Fibroblast of lung (primary cell): Measurements from ENCODE around the gene PHF8. TPM values are rescaled to one million over a fixed set of nuclear protein-coding genes. Genes with fewer than 3 reads are reported as not detected.

ENCODE experiments used
- DNase-seq, 2 donors: peaks; one replicate each; pipeline versions ENCODE4 v3.0.0 to v3.0.0-alpha.2; 2010; ENCODE audit warnings: low read depth in 2 of 2
- H2AFZ ChIP-seq: 2 replicates; pipeline ENCODE4 v1.5.1; 2012; ENCODE audit warnings: low read length, control low read depth, inconsistent platforms
- H3K27ac ChIP-seq: 2 replicates; pipeline ENCODE4 v1.5.1; 2011; ENCODE audit warnings: low read length, control low read depth; ENCODE audit not compliant: insufficient read depth
- H3K27me3 ChIP-seq: 2 replicates; pipeline ENCODE4 v1.5.1; 2011; ENCODE audit warnings: mild to moderate bottlenecking, low read length; ENCODE audit not compliant: control insufficient read depth, insufficient read depth
- H3K36me3 ChIP-seq: 2 replicates; pipeline ENCODE4 v1.5.1; 2011; ENCODE audit warnings: low read length; ENCODE audit not compliant: control insufficient read depth, insufficient read depth
- H3K4me1 ChIP-seq: 2 replicates; pipeline ENCODE4 v1.5.1; 2011; ENCODE audit warnings: low read length; ENCODE audit not compliant: control insufficient read depth, insufficient read depth; ENCODE audit errors: extremely low read depth
- H3K4me2 ChIP-seq: 2 replicates; pipeline ENCODE4 v1.5.1; 2011; ENCODE audit warnings: low read length, control low read depth; ENCODE audit not compliant: insufficient read depth; ENCODE audit errors: extremely low read depth
- H3K4me3 ChIP-seq, 4 experiments: fragments of 200-600 bp in 1 of 4; sonication (generic) in 1 of 4; replicated peaks in 1 of 4; 2 replicates each; pipeline ENCODE4 v1.5.1; 2011 to 2016; ENCODE audit warnings: low read length in 4 of 4, low read depth in 3 of 4, mild to moderate bottlenecking in 3 of 4, control low read depth in 2 of 4, inconsistent platforms in 1 of 4, mixed read lengths in 1 of 4; ENCODE audit not compliant: insufficient read depth in 1 of 4; ENCODE audit errors: control extremely low read depth in 1 of 4
- H3K79me2 ChIP-seq: 2 replicates; pipeline ENCODE4 v1.5.1; 2012; ENCODE audit warnings: mild to moderate bottlenecking, low read length, inconsistent platforms; ENCODE audit not compliant: control insufficient read depth, insufficient read depth
- H3K9ac ChIP-seq: 2 replicates; pipeline ENCODE4 v1.5.1; 2011; ENCODE audit warnings: mild to moderate bottlenecking, low read length, control low read depth; ENCODE audit not compliant: insufficient read depth
- H3K9me3 ChIP-seq: 2 replicates; pipeline ENCODE4 v1.5.1; 2012; ENCODE audit warnings: low read depth, low read length; ENCODE audit not compliant: control insufficient read depth, insufficient read depth
- H4K20me1 ChIP-seq: 2 replicates; pipeline ENCODE4 v1.5.1; 2011; ENCODE audit warnings: low read length; ENCODE audit not compliant: control insufficient read depth, insufficient read depth; ENCODE audit errors: extremely low read depth
- EZH2 ChIP-seq: IDR thresholded peaks from 2 replicates; pipeline ENCODE4 v1.5.1; 2012; ENCODE audit warnings: low read length, control low read depth, mild to moderate bottlenecking; ENCODE audit errors: missing control alignments
- polyA plus RNA-seq, 2 donors: library from polyadenylated mRNA; depleted of rRNA in 1 of 2; stranded (reverse) in 1 of 2; unstranded in 1 of 2; fragments of >200 nt; gene quantifications; 2 replicates each; pipeline ENCODE4 v1.2.1, GENCODE V29; 2011 to 2012; ENCODE audit warnings: missing spikeins in 1 of 2
- total RNA-seq: library from RNA; depleted of rRNA; stranded (reverse); fragments of >200 nt; gene quantifications from 2 replicates; pipeline ENCODE4 v1.2.1, GENCODE V29; 2014
- TF ChIP-seq, protein P1 (sequence below), 2 donors: IDR thresholded peaks in 1 of 2; conservative IDR thresholded peaks in 1 of 2; 1 replicate in 1 of 2; 2 replicates in 1 of 2; pipeline ENCODE4 v1.5.1; 2011 to 2012; ENCODE audit warnings: low read length in 2 of 2, control low read depth in 1 of 2, inconsistent platforms in 1 of 2, low read depth in 1 of 2, mild to moderate bottlenecking in 1 of 2

Gene PHF8
- total and polyA plus RNA-seq, 2 donors (not counting 1 experiment from before 2014, with no cell fraction given) = 7.8 to 16.7 TPM

- DNase-seq = peak; percentile 4 to 31
- Histone ChIP-seq H3K9ac (no peak overlapping the region), H3K4me2 (no peak overlapping the region), H3K9me3 (no peaks in the 10 kb centered on the region), H3K27me3 (no peaks in the 10 kb centered on the region), H4K20me1 (no peaks in the 10 kb centered on the region), H3K27ac (no peak overlapping the region), H3K4me1 (no peaks in the 10 kb centered on the region), H2AFZ (no peak overlapping the region), H3K4me3 (no peak overlapping the region), H3K36me3 (peaks cover 1% of the 10 kb centered on the region), H3K79me2 (no peaks in the 10 kb centered on the region)
- TF ChIP-seq EZH2 = no peak
- TF ChIP-seq, protein P1, sequence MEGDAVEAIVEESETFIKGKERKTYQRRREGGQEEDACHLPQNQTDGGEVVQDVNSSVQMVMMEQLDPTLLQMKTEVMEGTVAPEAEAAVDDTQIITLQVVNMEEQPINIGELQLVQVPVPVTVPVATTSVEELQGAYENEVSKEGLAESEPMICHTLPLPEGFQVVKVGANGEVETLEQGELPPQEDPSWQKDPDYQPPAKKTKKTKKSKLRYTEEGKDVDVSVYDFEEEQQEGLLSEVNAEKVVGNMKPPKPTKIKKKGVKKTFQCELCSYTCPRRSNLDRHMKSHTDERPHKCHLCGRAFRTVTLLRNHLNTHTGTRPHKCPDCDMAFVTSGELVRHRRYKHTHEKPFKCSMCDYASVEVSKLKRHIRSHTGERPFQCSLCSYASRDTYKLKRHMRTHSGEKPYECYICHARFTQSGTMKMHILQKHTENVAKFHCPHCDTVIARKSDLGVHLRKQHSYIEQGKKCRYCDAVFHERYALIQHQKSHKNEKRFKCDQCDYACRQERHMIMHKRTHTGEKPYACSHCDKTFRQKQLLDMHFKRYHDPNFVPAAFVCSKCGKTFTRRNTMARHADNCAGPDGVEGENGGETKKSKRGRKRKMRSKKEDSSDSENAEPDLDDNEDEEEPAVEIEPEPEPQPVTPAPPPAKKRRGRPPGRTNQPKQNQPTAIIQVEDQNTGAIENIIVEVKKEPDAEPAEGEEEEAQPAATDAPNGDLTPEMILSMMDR (conservative IDR thresholded peaks at IDR 0.05 in 1 of 2, IDR thresholded peaks at IDR 0.05 in 1 of 2; ENCODE audit: low read depth in 1 of 2, low read length in 2 of 2) = no peak
Observed at GRCh38 chrX:53990171-53990570, 54.1 kb downstream of the PHF8 start.

DNA sequence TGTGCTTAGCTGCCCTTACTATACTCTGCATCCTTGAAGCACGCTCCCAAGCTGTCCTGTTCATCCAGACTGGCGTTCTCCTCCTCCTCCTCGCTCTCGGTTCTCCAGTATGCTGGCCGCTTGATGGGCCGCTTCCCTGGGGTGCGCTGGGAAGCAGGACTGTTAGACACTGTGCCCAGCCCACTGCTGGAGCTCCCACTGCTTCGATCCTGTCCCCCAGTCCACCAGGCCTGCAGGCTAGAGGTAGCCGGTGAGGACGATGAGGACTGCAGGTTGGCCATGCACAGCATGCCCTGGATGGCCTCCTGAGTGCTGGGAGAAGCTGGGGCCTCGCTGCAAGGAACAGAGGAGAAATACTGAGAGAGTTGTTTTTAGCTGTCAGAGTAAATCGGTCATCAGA lies 59.4 kb downstream of the PHF8 start:
- Histone ChIP-seq H3K4me1 (no peaks in the 10 kb centered on the region), H2AFZ (no peak overlapping the region), H3K4me2 (no peak overlapping the region), H3K9ac (no peak overlapping the region), H3K79me2 (no peaks in the 10 kb centered on the region), H3K9me3 (no peaks in the 10 kb centered on the region), H3K4me3 (no peak overlapping the region), H3K27me3 (no peaks in the 10 kb centered on the region), H4K20me1 (no peaks in the 10 kb centered on the region), H3K36me3 (no peaks in the 10 kb centered on the region), H3K27ac (no peak overlapping the region)
- TF ChIP-seq, protein P1 (conservative IDR thresholded peaks at IDR 0.05 in 1 of 2, IDR thresholded peaks at IDR 0.05 in 1 of 2; ENCODE audit: low read depth in 1 of 2, low read length in 2 of 2) = no peak
- no peak for TF ChIP-seq EZH2
- DNase-seq = no peak

- H3K9me3 ChIP-seq = no peaks in the 10 kb centered on the region
- H3K27me3 ChIP-seq = no peaks in the 10 kb centered on the region
- no peak overlapping the region for H3K4me2 ChIP-seq
- DNase-seq = no peak
- H2AFZ ChIP-seq = no peak overlapping the region
- TF ChIP-seq EZH2 = no peak
- TF ChIP-seq, protein P1 (conservative IDR thresholded peaks at IDR 0.05 in 1 of 2, IDR thresholded peaks at IDR 0.05 in 1 of 2; ENCODE audit: low read depth in 1 of 2, low read length in 2 of 2) = no peak
- H3K4me1 ChIP-seq = no peaks in the 10 kb centered on the region
- H3K4me3 ChIP-seq = no peak overlapping the region
- H3K79me2 ChIP-seq = no peaks in the 10 kb centered on the region
- no peaks in the 10 kb centered on the region for H3K36me3 ChIP-seq
- H4K20me1 ChIP-seq = no peaks in the 10 kb centered on the region
- H3K9ac ChIP-seq = no peak overlapping the region
- no peak overlapping the region for H3K27ac ChIP-seq
Observed at GRCh38 chrX:53974529-53974928, 69.7 kb downstream of the PHF8 start.
